Adipose tissue (tissue), 3 donors: Measurements from ENCODE around the gene ZNF426. TPM values are rescaled to one million over a fixed set of nuclear protein-coding genes. Genes with fewer than 3 reads are reported as not detected.

Experiments used
- H3K27ac ChIP-seq: one replicate; pipeline ENCODE4 v1.5.1; 2013; ENCODE audit warnings: low read depth, low read length
- WGBS, 3 donors: extraction: QIAGEN DNeasy Blood & Tissue Kit; methylation state at CpG; one replicate each; pipeline ENCODE4 v1.1.7; 2013; 5-methylcytosine and 5-hydroxymethylcytosine counted together
- polyA plus RNA-seq, 3 donors: library from polyadenylated mRNA; stranded (reverse); fragments of 200-250 nt; gene quantifications; one replicate each; pipeline ENCODE4 v1.2.3, GENCODE V29; 2013
- donor health status: healthy with polysubstance abuse.
- donor health status: Bipolar disorder and iron deficiency.
- donor health status: healthy.

Gene ZNF426
- polyA plus RNA-seq, 3 donors: 2.6 to 3.4 (median 3.3) TPM

DNA sequence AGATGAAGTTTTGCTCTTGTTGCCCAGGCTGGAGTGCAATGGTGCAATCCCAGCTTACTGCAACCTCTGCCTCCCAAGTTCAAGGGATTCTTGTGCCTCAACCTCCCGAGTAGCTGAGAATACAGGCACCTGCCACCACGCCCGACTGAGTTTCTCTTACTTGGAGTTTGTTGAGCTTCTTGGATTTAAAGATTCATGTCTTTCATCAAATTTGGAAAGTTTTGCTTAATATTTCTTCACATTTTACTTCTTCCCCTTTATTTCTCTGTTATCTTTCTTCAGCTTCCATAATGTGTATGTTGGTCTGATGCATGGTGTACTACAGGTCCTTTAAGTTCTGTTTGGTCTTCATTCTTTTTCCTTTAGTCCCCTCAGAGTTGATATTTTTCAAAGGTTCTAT, 31.2 kb downstream of the ZNF426 start:
- no peak overlapping the region for H3K27ac ChIP-seq
- WGBS, 3 donors: 64 to 89% (median 86%) methylated on average over 3 of the region's 3 CpGs

DNA sequence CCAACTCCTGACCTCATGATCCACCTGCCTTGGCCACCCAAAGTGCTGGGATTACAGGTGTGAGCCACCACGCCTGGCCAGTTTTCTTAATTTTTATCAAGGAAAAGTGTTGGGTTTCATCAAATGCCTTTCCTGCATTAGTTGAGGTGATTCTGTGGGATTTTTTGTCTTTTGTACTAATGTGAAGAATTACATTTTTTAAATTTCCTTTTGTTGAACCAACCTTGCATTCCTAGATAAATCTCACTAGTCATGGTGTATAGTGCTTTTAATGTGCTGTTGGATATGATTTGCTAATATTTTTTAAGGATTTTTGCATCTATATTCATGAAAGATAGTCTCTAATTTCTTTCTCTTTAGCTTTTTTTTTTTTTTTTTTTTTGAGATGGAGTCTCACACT, 37.6 kb downstream of the ZNF426 start:
- 86 to 94% (median 92%) methylated on average over 1 of the region's 1 CpG for WGBS, 3 donors
- H3K27ac ChIP-seq: no peak overlapping the region

DNA sequence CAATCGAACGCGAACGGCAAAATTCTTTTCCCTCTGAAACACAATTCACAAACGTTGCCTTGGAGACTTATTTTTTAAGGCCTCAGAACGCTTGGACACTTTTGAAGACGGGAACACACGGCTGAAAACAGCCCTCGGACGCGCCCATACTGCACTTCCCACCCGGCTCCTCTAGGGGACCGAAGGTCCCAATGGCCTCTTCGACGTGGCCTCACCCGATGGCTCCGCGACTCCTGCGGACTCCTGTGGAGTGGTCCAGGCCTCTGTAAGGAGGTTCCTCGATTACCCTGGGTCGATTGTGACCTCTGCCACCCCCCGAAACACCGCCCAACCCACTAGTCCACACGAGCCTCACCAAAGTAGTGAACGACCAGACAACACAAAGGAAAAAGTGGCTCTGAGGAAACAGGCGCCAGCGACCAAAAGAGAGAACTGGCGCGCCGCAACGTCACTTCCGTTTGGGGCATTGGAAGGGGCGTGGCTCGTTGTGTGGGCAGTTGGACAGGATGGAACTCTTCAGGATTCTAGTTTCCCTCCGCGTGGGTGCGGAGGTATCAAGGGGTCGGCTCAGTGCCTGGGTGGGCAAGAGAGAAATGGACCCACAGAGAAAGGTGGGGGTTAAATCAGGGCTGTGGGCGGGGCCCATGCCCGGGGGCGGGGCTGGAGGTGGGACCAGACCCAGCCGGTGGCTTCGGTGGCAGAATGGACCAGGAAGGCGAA, 40.1 kb downstream of the ZNF426 start, which contains the start of gene ZNF560:
ZNF560 (minus strand) TSS at position 434 of the 720 bp plus-strand sequence. CDS start 23,303 bp downstream, outside the sequence.
- 4 to 7% (median 5%) methylated on average over 44 of the region's 44 CpGs for WGBS, 3 donors

DNA sequence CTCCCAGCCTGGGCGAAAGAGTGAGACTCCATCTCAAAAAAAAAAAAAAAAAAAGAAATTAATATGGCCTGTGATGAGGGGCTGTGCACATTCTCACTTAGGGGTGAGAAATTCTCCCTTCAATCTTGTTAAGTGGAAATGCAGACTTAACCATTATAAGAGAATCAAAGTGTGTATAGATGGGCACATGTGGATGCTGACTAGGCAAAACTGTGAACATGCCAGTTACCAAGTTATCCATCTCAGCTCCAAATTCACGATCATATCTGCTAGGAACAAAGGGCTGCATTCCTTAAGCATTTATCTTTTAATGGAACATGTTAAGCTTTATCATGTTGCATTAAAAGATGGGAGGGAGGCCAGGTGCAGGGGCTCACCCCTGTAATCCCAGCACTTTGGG, 44.3 kb downstream of the ZNF426 start:
- WGBS, 3 donors: 70 to 96% (median 92%) methylated on average over 2 of the region's 2 CpGs
- H3K27ac ChIP-seq: no peak overlapping the region

More for the DNA sequence above, 40.1 kb downstream of the ZNF426 start, which contains the start of gene ZNF560:
- no peak within 1 kb of the TSS for H3K27ac ChIP-seq

DNA sequence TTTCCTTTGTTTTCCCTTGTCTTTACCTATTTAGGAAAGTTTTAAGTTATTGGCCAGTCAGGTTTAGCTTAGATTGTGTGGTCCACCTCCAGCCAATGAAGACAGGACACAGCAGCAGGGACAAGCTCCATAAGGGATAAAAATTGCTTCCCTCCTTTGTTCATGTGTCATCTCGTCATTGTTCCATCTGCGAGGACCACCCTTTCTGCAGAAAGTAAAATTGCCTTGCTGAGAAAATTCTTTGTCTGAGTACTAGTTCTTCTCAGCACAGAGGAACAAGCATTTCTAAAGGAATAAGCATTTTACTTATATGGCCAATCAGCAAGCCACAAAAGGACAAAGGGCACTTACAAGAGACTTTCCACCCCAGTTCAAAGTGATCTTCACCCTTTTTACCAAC, 51.4 kb downstream of the ZNF426 start:
- 85 to 90% (median 86%) methylated on average over 2 of the region's 2 CpGs for WGBS, 3 donors

DNA sequence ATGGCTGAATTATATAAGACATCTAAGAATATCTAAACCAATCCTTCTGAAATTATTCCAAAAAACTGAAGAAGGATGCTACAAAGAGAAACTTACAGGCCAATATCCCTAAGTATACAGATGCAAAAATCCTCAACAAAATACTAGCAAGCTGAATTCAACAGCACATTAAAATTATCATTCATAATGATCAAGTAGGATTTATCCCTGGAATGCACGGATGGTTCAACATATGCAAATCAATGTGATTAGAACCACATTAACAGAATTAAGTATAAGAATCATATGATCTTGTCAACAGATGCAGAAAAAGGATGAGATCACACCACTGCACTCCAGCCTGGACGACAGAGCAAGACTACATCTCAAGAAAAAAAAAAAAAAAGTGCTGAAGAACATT, 53.3 kb downstream of the ZNF426 start:
- 72 to 85% (median 83%) methylated on average over 2 of the region's 2 CpGs for WGBS, 3 donors
- H3K27ac ChIP-seq: no peak overlapping the region

More for the DNA sequence above, 51.4 kb downstream of the ZNF426 start:
- no peak overlapping the region for H3K27ac ChIP-seq

DNA sequence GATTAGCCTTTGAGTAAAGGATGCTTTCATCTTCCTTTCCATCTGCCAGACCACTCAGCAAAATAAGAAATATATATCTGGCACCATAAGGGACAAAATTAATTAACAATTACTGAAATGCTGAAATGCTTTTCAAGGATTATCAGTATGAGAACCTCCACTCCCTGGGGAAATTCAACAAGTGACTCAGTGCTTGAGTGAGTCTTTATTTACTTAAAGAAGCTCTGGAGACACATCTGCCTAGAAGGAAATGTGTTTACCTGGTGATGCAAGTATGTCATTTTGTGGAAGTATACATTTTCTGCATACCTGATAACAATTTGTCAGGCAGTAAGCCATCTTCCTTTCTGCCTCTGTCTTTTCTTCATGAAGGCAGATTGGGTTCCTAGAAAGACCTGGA, 63.5 kb downstream of the ZNF426 start:
- no peak overlapping the region for H3K27ac ChIP-seq

Other genes with a start within 250 kb of the ZNF426 start
- gene ZNF699, start 228.8 kb downstream of the ZNF426 start, polyA plus RNA-seq: 1 to 10 TPM in 2 of 3 donors, under 1 TPM in 1; 0.34 to 1.8 (median 1.4) TPM
- 10 to 100 TPM in 1 of 3 donors, 1 to 10 TPM in 2; 5.6 to 12.1 (median 6.2) TPM for gene ZNF559, start 214.5 kb downstream of the ZNF426 start, polyA plus RNA-seq
- gene ZNF177, start 175.6 kb downstream of the ZNF426 start, polyA plus RNA-seq: under 1 TPM; 0.56 to 0.97 (median 0.89) TPM
- gene ZNF266, start 103.1 kb downstream of the ZNF426 start, polyA plus RNA-seq: 10 to 100 TPM; 10.8 to 12.9 (median 11.0) TPM
- gene ZNF560, start 40.0 kb downstream of the ZNF426 start, polyA plus RNA-seq: under 1 TPM in 1 of 3 donors, not detected in 2; 0.16 TPM
- gene ZNF121, start 45.9 kb upstream of the ZNF426 start, polyA plus RNA-seq: 1 to 10 TPM; 2.4 to 6.0 (median 4.0) TPM
- 10 to 100 TPM; 11.8 to 20.6 (median 17.0) TPM for gene ZNF561, start 82.6 kb upstream of the ZNF426 start, polyA plus RNA-seq
- gene ZNF562, start 136.5 kb upstream of the ZNF426 start, polyA plus RNA-seq: 1 to 10 TPM; 4.6 to 9.3 (median 7.3) TPM
- 10 to 100 TPM in 1 of 3 donors, 1 to 10 TPM in 2; 2.6 to 10.1 (median 4.3) TPM for gene ZNF846, start 230.1 kb upstream of the ZNF426 start, polyA plus RNA-seq